Fibroblast of skin of right quadriceps (primary cell): ENCODE measurements around the gene NHLH2.

Source experiments
- DNase-seq: peaks from one replicate; pipeline ENCODE4 v3.0.0-alpha.2; 2013

Gene NHLH2

DNA sequence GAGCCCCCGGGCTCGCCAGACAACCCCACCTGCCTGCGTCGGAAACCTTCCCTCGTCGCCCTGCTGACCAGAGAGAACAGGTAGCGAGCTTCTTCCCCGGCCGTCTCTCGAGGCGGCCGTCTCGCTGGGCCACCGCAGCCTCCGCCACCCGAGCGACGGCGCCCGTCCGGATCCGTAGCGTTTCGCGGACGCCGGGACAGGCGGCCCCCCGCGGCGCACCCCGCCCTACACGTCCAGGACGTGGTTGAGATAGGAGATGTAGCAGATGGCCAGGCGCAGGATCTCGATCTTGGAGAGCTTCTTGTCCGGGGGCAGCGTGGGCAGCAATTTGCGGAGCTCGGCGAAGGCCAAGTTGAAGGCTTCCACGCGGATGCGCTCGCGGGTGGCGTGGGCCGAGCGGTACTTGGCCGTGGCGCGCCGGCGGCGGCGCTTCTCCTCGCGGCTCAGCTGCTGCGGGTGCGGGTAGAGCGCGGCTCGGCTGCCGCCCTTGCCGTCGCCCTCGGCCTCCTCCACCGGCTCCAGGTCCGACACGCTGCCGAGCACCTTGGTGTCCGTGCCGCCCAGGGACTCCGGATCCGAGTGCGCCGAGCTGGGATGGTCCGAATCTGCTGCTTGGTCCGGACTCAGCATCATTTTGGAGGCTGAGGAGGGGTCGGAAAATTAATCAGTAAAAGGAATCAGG is 3.0 kb downstream of the NHLH2 start:
- DNase-seq: no peak

DNA sequence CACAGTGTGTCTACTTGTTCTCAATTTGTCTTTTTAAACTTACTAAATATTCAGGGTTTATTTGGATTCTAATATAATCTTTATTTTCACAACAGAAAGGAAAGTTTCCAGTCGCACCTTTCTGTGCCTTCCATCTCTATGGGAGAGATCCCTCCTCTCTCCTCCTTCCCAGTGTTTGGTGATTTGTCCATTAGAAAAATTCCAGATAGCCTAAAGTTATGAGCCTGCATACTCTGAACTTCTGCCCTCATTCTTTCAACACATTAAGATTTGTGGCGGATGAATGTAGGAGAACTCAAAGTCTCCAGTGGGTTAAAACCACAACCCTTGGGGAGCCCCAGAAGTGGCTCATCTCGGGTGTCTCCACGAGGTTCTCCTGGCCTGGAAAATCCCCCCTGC is 3.6 kb downstream of the NHLH2 start:
- peak; percentile 22 for DNase-seq

DNA sequence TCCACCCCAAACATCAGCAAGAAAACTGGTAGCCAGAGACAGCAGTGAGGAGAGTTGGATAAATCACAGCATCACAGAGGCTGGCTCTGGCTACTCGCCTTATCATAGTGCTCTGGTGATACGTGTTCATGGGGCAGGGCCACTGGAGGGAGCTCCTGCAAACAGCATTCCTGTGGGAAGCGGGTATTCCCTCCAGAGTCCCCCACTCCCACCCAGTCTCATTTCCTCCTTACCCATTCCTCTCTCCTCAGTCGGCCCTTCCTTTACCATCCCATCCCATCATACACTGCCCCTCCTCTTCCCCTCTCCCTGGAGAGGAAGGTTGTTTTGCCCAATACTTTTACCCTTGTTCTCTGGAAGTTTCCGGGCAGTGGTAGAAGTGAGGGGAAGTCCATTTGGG is 7.1 kb downstream of the NHLH2 start:
- peak; percentile 21 for DNase-seq

DNA sequence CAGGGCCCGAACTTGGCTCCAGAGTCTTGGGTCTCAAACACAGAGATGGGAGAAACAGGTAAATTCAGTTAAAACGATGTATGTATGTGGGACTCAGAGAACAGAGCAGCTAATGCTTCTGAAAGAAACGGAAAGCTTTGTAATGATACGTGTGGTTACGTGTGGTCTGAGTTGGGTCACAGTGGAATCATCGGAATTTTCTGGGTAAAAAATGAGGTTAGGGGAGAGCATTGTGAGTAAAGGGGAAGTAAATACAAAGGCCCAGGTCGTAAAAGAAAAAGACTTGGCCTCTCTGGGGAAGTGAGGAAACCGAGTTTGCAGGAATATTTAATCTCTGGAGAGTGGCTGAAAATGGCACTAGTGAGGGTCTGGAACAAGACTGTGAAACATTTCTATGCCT is 8.3 kb downstream of the NHLH2 start:
- DNase-seq: peak; percentile 45

DNA sequence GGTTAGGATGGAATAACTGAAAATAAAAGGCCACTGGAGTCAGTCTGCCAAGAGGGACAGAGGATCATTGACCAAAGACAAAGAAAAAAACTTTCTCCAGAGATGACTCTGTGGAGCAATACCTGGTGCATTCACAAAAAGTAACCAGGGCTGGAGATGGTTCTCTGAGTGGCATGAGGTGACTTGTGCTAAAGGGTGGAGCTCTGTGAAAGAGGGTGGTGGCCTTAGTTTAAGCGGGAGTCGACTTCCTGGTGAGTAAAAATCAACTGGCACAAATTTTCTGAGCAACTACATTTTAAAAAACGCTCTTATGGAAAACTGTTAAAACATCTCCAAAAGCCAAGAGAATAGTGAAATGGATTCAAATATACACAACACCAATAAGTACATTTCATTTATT is 10.0 kb downstream of the NHLH2 start:
- no peak for DNase-seq

DNA sequence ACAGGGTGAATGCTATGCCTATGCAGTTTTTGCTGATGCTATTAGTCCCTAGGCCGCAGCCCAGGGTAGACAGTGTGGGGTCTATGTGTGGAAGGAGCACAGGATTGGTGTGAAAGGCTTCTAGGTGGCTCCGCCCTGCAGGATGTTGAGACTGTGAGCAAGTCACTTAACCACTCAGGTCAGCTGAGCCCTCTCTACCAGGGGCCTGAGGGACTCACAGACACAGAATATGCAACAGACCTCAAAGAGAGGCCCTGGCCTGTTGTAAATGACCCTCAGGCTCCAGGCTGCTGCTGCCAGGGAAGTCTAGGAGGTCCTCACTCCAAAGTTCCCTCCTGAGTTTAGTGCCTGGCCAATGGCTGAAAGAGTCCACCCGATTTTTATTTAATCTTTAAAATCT is 11.0 kb downstream of the NHLH2 start:
- DNase-seq: no peak

DNA sequence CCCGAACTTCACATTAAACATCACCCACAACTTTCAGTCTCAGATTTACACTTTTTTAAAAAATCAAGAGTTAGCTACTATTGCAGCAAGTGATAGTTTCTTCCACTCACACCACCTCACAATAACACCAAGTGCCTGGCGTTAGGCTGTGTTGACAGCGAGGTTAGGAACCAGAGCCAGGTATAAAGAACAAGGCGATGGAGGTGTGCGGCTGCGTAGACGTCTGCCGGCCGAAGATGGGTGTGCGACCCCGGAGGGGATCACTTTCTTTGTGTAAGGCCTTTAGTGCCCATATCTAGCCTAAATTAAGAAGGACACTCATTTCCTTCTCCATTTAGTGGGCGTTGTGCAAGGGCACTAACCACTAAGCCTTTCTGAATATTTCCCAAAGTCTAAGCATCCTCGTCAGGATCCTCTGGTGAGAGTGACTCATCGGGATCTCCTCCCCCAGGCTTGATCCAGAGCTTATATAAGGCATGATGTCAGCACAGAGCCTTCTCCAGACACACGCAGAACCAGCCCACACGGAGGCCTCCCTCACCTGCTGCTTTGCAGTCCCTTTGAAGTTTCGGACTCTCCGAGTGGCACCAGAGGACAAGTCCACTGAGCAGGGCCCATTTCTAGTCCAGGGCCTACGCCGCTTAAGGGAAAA is 11.8 kb downstream of the NHLH2 start:
- peak; percentile 95 for DNase-seq

DNA sequence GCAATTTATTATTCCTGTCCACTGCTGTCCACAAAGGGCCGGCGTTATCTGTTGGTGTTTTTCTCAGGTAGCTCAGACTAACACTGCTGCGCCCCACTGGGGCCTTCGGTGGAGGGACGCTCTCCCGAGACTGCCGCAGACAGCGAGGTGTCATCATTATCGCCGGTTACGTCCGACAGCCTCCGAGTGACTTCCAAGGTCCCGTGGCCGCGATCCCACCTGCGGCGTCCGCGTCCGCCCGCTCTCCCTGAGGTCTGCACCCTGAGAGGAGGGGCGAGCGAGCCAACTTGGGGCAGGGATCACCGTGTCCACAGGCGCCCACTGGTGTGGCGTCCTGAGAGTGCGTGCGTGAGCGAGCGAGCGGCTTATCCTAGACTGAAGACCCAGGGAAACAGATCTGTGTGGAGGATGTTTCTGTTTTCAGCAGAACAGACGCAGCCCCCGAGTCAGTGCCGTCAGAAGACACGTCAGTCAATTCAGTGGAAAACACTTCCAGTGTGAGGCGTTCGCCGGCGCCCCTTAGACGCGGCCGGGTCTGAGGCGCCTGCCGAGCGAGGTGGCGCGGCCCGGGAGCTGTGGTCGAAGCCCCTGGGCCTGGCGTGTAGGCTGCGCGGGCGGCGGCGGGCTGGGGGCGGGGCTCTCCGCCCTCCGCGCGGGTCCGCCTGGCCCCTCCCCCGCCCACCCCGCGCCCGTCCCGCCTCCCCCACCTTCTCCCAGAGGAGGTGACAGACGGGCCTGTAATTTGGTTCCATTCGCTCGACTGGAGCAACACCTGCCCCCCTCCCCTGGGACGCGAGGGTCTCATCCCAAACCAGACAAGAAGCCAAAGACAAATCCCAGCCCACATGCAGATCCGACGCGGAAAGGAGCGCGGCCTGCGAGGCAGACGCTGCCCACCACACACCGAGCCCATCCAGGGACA is 12.6 kb downstream of the NHLH2 start:
- peak; percentile 22 for DNase-seq

DNA sequence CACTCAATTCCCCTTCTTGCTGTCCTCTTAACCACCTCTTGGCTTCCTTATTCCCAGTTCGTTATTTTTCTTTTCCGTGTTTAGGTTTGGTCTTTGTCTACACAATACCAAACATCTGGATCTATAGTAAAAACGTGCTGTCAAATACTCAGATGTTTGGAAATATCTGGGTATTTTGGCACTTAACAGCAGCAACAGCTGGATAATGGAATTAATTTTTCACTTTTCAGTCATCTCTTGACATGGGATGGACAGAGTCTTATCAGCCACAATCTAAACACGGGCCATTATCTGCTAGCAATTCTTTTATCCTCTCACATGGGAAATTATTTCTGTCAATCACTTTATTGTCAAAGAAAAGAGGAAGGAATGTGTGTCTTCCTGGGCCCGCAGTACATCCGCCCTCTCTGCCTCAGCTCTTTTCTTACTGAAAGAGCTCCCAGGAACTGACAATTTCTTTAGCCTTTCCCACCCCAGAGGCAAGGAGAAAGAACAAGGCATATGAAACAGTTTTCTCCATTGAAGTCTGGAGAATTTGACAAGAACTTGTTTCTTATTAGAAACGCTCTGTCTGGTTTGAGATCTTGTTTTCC is 13.4 kb downstream of the NHLH2 start:
- DNase-seq: no peak

DNA sequence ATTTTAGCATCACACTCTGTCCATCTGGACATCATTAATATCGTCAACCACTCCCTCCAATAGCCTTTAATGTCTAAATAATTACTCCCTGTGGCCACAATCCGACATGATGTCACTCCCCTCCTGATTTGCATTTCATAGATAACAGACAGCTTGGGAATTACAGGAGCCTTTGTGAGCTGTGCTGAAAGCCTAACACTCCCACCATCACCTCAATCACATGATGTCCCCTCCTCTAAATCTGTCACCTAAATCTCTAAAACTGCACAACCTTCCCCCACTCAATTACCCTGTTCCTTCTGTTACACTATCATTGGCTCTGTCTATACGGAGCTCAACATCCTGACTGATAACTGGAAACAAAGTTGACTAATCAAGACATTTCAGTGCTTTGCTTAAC is 14.3 kb downstream of the NHLH2 start:
- DNase-seq: peak; percentile 18

DNA sequence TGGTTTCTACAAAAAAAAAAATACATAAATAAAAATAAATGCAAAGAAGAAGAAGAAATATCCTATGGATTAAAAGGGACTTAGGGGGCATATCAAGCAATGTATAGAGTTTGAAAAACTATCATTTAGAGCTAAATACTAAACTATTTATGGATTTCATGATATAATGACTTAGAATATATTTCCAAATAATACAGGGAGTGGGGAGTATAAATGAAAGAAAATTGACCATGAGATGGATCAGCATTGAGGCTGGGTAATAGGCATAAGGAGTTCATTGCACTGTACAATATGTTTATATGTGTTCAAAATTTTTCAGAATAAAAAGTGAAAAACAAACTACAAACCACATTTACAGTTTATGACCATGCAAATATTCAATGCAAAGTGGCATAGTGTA is 18.8 kb downstream of the NHLH2 start:
- no peak for DNase-seq

DNA sequence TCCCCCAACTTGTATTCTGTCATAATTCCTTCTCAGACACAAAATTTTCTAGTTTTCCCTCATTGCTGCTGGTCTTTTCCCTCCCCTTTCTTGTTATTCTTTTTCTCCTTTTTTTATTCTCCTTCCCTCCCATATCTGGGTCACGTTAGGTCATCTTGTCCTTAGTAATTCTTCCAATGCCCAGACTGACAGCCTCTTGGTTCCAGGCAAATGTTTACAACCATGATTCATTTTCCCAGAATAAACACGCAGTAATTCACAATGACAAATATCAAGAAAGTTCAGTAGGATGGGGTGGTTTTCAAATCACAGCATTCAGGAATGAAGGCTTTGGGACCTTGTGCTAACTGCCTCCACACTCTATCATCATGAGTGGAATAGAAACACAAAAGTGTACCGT is 25.2 kb downstream of the NHLH2 start:
- no peak for DNase-seq

DNA sequence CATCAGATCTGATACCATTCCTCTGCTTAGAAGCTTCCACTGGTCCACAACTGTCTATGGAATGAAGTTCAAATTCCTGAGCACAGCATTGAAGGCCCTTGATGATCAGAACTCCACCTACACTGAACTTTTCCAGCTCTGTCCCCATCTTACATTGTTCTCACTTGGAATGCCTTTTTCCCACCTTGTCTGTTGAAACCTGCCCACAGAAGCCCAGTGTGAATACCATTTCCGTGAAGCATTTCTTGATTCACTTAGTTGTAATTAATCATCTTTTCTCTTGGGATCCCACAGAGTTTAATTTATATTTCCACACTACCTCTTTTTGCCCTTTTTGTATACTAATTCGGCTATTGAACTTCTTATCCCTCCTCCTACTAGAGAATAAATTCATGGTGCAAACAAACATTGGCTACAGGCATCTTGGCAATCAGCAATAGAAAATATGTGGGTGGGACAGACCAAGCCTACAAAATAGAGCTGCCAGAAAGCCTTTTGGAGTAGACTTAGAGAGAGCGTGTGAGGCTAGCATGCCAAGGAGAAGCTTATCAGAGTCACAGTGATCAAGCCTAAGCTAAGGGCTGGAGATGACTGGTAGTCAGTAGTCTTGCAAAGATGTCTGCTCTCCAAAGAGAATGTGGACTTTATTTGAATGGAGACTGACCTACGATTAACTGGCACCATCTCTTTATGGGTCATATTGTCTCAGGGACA is 26.1 kb downstream of the NHLH2 start:
- DNase-seq: no peak

DNA sequence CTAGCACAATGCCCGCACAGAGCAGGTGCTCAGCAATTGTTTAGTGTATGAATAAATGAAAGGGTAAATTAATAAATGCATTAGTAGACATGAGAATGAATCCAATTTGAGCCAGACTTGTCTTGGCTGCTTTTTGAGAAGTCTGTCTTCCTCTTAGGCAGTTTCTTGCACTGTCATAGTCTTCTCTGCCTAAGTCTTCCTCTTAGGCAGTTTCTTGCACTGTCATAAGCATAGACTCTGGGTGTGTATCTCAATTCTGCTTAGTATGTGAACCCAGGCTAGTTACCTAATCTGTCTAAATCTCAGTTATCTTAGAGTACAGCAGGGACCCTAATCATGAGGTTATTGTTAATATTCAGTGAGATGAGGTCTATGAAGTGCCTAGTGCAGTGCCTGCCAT is 27.2 kb downstream of the NHLH2 start:
- DNase-seq: no peak

DNA sequence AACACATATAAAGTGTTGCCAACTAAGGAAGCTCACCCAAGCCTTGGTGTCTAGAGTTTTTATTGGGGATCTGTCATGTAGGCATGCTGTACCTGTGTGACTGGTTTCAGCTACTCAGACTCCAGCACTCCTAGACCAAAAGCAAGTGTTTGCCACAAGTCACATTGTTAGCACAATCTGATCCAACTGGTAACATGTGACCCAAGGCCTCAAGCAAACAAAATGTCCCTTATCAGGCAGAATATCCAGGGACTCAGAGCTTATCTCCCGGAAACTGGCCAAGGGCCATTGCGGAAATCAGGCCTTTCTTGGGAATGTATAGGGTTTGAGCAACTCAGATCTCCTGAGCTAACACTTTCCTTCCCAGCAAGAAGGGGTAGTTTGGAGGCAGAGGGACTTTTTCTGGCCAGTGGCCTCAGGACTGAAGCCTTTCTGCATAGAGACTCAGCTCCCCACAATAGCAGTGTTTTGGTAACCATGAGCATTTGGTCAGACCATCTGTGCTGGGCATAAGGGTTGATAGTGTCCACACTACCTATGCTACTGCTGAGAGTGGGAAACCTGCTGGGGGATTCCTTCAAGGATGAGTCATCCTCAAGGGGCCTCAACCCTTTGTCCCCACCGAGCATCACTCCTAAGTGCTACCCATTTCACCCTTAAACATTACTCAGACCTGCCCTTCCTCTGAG is 29.6 kb downstream of the NHLH2 start:
- no peak for DNase-seq

DNA sequence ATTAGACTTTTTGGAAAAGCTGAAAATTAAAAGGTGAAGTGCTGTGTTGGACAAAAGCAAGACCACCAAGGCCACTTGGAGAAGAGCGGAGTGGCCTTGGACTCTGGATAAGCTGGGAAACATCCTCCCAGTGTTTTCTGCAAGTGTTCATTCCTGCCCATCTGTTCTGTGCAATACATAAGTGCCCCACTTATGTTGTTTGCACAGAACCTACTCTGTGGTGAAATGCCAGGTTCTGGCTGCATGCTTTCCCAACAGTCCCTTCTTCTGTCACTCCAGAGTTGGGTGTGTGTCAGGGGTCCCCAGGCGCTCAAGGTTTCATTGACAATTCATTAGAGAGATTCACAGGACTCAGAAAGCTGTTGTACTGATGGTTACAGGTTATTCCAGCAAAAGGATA is 30.3 kb downstream of the NHLH2 start:
- DNase-seq: no peak

DNA sequence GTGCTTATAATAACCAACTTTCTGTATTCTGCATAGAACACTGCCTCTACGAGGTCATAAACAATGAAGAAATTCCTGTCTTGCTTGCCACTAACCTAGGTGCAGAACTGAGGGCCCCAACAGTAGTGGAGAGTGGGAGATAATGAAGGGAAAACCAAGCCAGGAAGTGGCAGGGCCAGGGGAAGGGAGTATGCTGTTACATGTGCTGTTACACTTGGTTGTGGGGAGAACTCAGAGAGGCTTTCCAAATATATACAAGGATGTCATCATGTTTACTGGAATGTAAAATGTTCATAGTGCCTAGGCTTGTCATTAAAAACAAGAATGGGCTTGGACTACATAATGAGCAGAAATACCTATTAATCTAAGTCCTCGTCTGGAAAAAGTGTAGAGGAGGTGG is 31.1 kb downstream of the NHLH2 start:
- no peak for DNase-seq

DNA sequence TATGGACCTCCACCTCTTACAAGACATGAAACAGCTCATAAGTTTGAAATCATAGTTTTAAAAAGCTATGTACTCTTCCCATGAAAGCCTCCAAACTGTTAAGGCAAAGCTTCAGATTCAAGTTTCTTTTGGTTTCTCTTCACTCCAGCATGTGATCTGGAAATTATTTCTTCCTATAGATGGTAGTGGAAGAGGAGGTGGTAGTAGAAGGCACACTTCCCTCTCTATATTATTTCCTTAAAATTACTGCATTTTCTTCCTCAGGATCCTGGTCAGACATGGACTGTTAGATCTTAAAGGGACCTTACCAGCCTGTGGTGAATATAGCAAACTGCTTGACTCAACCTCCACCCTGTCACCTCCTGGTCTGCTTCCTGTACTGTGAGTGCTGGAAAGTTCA is 31.9 kb downstream of the NHLH2 start:
- DNase-seq: no peak

DNA sequence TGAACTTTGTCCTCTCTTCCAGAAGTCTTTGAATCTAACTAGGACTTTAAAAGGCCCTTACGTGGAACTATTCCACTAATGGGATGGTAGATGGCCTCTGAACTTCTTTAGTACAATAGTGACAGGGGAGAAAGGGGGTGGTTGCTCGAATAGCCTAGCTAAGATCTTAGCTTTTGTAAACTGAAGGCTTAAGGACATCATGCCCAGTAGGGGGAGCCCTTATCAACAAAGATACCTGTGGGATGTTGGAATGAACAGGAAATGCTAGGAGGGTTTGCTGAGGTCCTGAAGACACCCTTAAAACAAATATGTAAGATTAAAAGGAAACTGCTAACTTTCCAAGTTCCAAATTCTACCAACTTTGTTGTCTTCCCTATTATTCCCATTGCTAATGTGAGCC is 33.2 kb downstream of the NHLH2 start:
- DNase-seq: peak; percentile 76

DNA sequence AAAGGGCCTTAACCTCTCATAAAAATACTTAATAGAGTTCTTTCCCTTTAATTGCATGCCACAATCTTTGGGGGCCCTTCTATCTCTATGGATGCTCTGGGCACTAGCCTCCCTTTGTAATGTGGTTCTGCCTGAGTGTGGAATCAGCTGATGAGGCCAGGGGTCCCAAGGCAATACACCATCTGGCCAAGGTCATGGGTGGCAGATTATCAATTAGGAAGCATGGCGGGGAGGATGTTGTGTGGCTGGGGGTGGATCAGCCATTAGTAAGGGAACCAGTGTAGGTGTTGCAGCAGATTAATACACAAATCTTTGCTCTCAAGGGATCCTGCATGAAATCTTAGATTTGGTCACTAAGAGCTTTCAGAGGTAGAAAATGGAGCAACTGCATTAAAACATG is 35.3 kb downstream of the NHLH2 start:
- DNase-seq: no peak

DNA sequence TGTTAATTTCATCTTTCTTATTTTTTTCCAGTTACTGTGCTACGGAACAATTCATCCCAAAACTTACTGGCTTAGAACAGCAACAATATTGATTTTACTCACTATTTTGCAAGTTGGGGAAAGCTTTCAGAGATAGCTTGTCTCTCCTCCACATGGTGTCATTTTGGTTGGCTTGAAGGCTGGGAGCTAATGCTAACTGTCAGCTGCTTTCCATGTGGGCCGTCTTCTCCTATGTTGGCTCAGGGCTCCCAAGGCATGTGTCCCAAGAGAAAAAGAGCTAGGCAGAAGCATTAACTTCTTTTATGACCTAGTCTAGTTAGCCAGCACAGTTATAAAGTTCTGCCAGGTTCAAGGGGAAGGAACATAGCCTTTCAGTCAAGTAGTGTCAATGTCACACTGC is 38.5 kb downstream of the NHLH2 start:
- no peak for DNase-seq

DNA sequence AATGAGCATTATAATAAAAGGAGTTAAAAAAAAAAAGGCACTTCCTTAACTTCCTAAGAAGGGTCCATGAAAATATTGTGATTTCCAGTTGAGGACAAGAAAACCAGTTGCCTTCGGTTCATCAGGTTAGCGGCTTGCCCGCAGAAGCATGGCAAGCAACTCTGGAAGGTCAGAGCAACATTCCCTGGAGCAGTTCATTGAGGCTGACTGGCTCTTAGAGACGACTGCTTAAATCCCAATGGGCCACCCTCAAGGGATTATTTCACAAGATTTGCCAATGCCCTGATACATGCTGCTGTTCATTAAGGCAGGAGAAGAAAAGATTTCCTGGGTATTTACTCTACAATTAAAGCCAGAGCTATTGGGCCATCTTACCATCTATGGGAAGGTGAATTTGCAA is 43.4 kb downstream of the NHLH2 start:
- no peak for DNase-seq
